ENCODE results near the gene QRICH2. TPM values are rescaled to one million over a fixed set of nuclear protein-coding genes. Genes with fewer than 3 reads are reported as not detected.

Gene QRICH2
- total and polyA plus RNA-seq, 4 donors, result 0.56 to 6.1 (median 0.67) TPM

DNA sequence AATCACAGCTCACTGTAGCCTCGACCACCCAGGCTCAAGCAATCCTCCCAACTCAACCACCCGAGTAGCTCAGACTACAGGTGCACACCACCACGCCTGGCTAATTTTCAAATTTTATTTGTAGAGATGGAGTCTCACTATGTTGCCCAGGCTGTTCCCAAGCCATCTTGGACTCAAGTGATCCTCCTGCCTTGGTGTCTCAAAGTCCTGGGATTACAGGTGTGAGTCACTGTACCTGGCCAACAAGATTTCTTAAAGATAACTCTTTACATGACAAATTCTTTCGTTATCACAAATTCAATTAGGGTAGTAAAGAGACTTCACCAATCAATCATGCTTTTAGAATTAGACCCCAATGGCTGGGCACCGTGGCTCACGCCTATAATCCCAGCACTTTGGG is 33.2 kb upstream of the QRICH2 start (continued):
- TF ChIP-seq, protein P1, sequence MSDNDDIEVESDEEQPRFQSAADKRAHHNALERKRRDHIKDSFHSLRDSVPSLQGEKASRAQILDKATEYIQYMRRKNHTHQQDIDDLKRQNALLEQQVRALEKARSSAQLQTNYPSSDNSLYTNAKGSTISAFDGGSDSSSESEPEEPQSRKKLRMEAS (IDR thresholded peaks at IDR 0.05), result no peak
- no peak for TF ChIP-seq HNF4A (conservative IDR thresholded peaks at IDR 0.05)

GRCh38 chr17:76337413-76337777 is 29.3 kb upstream of the QRICH2 start:
- peaks cover 3 to 8% (median 5%) of the 10 kb centered on the region in 4 donors for H3K36me3 ChIP-seq (ENCODE audit: control insufficient read depth in 4 of 4, insufficient read depth in 3 of 4, low read depth in 1 of 4, low read length in 3 of 4)
- TF ChIP-seq FOXA2 (IDR thresholded peaks at IDR 0.05) (no peak), SP1 (IDR thresholded peaks at IDR 0.05) (no peak), GABPA (IDR thresholded peaks at IDR 0.05 in 1 of 2, conservative IDR thresholded peaks at IDR 0.05 in 1 of 2) (no peak), NR2F2 (IDR thresholded peaks at IDR 0.05) (no peak), YY1 (IDR thresholded peaks at IDR 0.05) (no peak), JUND (IDR thresholded peaks at IDR 0.05) (no peak), TAF1 (conservative IDR thresholded peaks at IDR 0.05) (no peak), EGR1 (IDR thresholded peaks at IDR 0.05; ENCODE audit: low read depth in 2 of 2) (no peak)
- TF ChIP-seq, protein P2, sequence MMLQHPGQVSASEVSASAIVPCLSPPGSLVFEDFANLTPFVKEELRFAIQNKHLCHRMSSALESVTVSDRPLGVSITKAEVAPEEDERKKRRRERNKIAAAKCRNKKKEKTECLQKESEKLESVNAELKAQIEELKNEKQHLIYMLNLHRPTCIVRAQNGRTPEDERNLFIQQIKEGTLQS (IDR thresholded peaks at IDR 0.05), result no peak
- TF ChIP-seq, protein P1 (IDR thresholded peaks at IDR 0.05), result no peak
- no peaks in the 10 kb centered on the region for H3K27me3 ChIP-seq (ENCODE audit: control insufficient read depth in 4 of 4, insufficient read depth in 4 of 4, low read length in 3 of 4)
- no peaks in the 10 kb centered on the region for H3K9me3 ChIP-seq (ENCODE audit: control insufficient read depth in 4 of 4, low read length in 3 of 4)
- no peak overlapping the region for H3K4me3 ChIP-seq (ENCODE audit: low read depth in 1 of 3, low read length in 3 of 3)
- WGBS, result 95% methylated on average over 6 of the region's 6 CpGs
- H3K9ac ChIP-seq (ENCODE audit: low read depth in 1 of 2, low read length in 2 of 2), result no peak overlapping the region
- H3K4me1 ChIP-seq (ENCODE audit: control insufficient read depth in 4 of 4, insufficient read depth in 4 of 4, low read length in 3 of 4), result peaks cover 0 to 2% (median 1%) of the 10 kb centered on the region in 4 donors
- no peak overlapping the region for H3K27ac ChIP-seq (ENCODE audit: low read depth in 1 of 2, low read length in 2 of 2)
- no peak for DNase-seq (ENCODE audit: low spot score)

DNA sequence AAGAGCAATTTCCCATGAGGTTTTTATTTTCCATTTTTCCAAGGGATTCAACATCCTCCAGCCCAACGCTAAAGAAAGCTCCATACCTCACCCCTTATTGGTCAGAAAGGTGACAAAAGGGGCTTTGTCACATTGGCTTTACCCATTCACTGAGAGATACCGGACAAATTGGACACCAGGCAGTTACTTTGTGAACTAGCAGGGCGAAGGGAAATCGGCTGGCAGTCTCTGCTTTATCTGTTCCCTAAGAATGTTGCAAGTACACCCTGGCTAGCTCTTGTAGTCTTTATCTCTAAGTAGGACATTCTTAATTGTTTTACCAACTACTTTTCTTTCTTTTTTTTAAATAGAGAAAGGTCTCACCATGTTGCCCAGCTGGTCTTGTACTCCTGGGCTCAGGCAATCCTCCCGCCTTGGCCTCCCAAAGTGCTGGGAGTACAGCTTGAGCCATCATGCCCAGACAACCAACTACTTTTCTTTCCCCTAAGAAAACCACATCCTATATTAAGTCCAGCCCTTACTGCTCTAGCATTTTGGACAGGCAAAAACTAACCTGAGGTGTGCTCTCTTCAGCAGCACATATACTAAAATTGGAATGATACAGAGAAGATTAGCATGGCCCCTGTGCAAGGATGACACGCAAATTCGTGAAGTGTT is 28.8 kb upstream of the QRICH2 start:
- Histone ChIP-seq H3K27me3 (ENCODE audit: control insufficient read depth in 4 of 4, insufficient read depth in 4 of 4, low read length in 3 of 4) (no peaks in the 10 kb centered on the region), H3K27ac (ENCODE audit: low read depth in 1 of 2, low read length in 2 of 2) (no peak overlapping the region), H3K9ac (ENCODE audit: low read depth in 1 of 2, low read length in 2 of 2) (no peak overlapping the region), H3K36me3 (ENCODE audit: control insufficient read depth in 4 of 4, insufficient read depth in 3 of 4, low read depth in 1 of 4, low read length in 3 of 4) (peaks cover under 1 to 5% (median 3%) of the 10 kb centered on the region in 4 donors), H3K4me3 (ENCODE audit: low read depth in 1 of 3, low read length in 3 of 3) (no peak overlapping the region), H3K4me1 (ENCODE audit: control insufficient read depth in 4 of 4, insufficient read depth in 4 of 4, low read length in 3 of 4) (peaks cover 0 to 6% (median 4%) of the 10 kb centered on the region in 4 donors), H3K9me3 (ENCODE audit: control insufficient read depth in 4 of 4, low read length in 3 of 4) (no peaks in the 10 kb centered on the region)
- WGBS, result 95% methylated on average over 7 of the region's 7 CpGs
- DNase-seq (ENCODE audit: low spot score), result no peak
- TF ChIP-seq YY1 (IDR thresholded peaks at IDR 0.05) (no peak), RXRA (IDR thresholded peaks at IDR 0.05) (no peak), SP1 (IDR thresholded peaks at IDR 0.05) (no peak), HNF4G (IDR thresholded peaks at IDR 0.05) (no peak), REST (IDR thresholded peaks at IDR 0.05) (no peak), FOXA2 (IDR thresholded peaks at IDR 0.05) (no peak), RAD21 (IDR thresholded peaks at IDR 0.05) (no peak), NR2F2 (IDR thresholded peaks at IDR 0.05) (no peak), GABPA (IDR thresholded peaks at IDR 0.05 in 1 of 2, conservative IDR thresholded peaks at IDR 0.05 in 1 of 2) (no peak), FOXA1 (IDR thresholded peaks at IDR 0.05) (no peak), HNF4A (conservative IDR thresholded peaks at IDR 0.05) (no peak), EGR1 (IDR thresholded peaks at IDR 0.05; ENCODE audit: low read depth in 2 of 2) (no peak), JUND (IDR thresholded peaks at IDR 0.05) (no peak)
- TF ChIP-seq, protein P1 (IDR thresholded peaks at IDR 0.05), result no peak
- TF ChIP-seq, protein P2 (IDR thresholded peaks at IDR 0.05), result no peak

All from liver (tissue), 9 donors.